Mononuclear cell (primary cell): ENCODE measurements around the gene L3MBTL4. TPM values are rescaled to one million over a fixed set of nuclear protein-coding genes. Genes with fewer than 3 reads are reported as not detected.

Experiments used
- H3K27me3 ChIP-seq: 2 replicates; pipeline ENCODE4 v1.6.0; 2011; ENCODE audit warnings: low read length, control low read depth; ENCODE audit not compliant: insufficient read depth
- H3K4me1 ChIP-seq: 2 replicates; pipeline ENCODE4 v1.5.1; 2011; ENCODE audit warnings: mild to moderate bottlenecking, low read length, control low read depth; ENCODE audit not compliant: insufficient read depth
- H3K4me3 ChIP-seq: 2 replicates; pipeline ENCODE4 v1.5.1; 2011; ENCODE audit warnings: mild to moderate bottlenecking, low read length, moderate library complexity
- H3K9me3 ChIP-seq: 2 replicates; pipeline ENCODE4 v1.5.1; 2011; ENCODE audit warnings: low read depth, mild to moderate bottlenecking, control low read depth, low read length
- total RNA-seq: library from RNA; depleted of rRNA; stranded (reverse); fragments of >200 nt; gene quantifications from one replicate; pipeline ENCODE4 v1.2.3, GENCODE V29; 2012

Gene L3MBTL4
- total RNA-seq, 1 donor = 3.0 TPM

DNA sequence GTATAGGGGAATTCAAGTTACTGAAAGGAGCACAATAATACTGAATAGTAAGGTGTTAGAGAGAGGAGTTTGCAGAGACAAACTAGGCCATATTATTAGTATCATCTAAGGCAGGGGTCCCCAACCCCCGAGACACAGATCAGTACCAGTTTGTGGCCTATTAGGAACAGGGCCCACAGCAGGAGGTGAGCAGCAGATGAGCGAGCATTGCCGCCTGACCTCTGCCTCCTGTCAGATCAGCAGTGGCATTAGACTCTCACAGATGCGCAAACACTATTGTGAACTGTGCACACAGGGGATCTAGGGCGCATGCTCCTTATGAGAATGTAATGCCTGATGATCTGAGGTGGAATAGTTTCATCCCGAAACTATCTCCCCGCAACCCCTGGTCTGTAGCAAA, 477.6 kb downstream of the L3MBTL4 start:
- Histone ChIP-seq H3K9me3 (no peaks in the 10 kb centered on the region), H3K4me1 (no peaks in the 10 kb centered on the region)

GRCh38 chr18:5930789-5931188, 483.9 kb downstream of the L3MBTL4 start:
- Histone ChIP-seq H3K27me3 (peaks cover 3% of the 10 kb centered on the region), H3K4me3 (no peak overlapping the region)

More for the DNA sequence above, 477.6 kb downstream of the L3MBTL4 start:
- Histone ChIP-seq H3K27me3 (no peaks in the 10 kb centered on the region), H3K4me3 (no peak overlapping the region)

DNA sequence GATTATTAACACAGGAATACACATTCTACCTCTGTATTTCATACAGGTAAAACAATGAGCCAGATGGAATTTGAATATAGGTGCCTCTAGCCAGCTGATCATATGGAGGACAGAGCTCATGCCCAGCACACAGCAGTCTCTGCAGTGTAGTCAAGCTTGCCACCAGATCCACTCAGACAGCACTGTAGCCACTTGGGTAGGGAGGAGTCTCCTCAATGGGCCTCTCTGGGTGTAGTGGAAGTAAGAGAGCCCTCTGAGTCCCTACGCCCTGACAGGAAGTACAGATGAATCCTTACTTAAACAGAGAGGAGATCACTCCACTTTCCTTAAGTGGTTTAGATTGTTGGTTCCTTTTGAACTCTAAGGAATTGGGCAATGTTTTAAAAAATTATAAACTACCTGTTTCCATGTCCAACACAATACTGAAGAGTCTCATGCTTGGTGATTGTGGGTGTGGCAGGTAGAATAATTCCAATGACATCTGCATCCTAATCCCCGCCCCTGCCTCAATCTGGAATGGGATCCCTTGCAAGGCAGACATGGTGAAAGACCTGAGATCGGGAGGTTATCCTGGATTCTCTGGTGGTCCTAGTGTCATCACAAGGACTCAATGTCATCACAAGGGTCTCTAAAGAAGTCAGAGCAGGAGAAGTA, 496.4 kb downstream of the L3MBTL4 start:
- Histone ChIP-seq H3K9me3 (no peaks in the 10 kb centered on the region), H3K4me3 (no peak overlapping the region)

More at GRCh38 chr18:5930789-5931188, 483.9 kb downstream of the L3MBTL4 start:
- Histone ChIP-seq H3K4me1 (no peaks in the 10 kb centered on the region), H3K9me3 (peaks cover 10% of the 10 kb centered on the region)

DNA sequence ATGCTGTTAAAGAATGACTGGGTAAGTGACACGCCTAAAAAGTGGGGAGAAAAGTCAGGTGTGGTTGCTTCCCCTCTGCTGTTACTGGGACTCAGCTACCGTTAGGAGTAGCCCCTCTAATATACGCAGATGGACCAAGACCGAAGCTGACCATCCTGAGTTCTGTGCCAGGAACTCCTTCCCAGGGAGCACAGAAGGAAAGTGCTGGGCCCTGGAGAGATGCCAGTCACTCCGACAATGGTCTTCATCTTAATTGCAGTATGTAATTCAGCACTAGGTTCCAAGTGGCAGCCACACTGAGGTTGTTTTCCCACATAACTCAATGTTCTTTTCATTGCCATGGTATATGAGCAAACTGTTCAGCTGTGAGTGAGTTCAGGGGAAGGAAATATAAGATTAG, 499.8 kb downstream of the L3MBTL4 start:
- Histone ChIP-seq H3K4me1 (no peaks in the 10 kb centered on the region), H3K4me3 (no peak overlapping the region), H3K27me3 (no peaks in the 10 kb centered on the region), H3K9me3 (no peaks in the 10 kb centered on the region)

More for the DNA sequence above, 496.4 kb downstream of the L3MBTL4 start:
- Histone ChIP-seq H3K27me3 (no peaks in the 10 kb centered on the region), H3K4me1 (no peaks in the 10 kb centered on the region)

GRCh38 chr18:5914016-5914415, 500.7 kb downstream of the L3MBTL4 start:
- Histone ChIP-seq H3K9me3 (no peaks in the 10 kb centered on the region), H3K4me3 (no peak overlapping the region), H3K4me1 (no peaks in the 10 kb centered on the region), H3K27me3 (no peaks in the 10 kb centered on the region)

DNA sequence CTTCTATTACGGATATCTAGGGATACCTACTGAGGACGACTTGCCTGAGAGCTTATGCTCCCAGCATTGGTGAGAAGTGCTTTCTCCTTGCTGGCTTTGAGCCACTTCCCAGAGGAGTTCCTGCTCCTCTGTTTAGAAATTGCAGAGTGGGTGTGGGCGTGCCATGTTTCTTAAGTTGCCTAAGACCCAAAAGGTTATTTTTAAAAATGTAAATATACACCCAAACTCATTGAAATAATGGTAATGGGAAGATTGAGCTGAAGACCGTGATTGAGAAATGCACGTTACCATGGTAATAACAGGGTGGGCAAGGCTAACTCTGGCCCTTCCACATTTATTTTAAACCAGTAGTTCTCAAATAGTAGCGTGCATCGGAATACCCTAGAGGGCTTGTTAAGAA, 502.1 kb downstream of the L3MBTL4 start:
- H3K4me1 ChIP-seq = no peaks in the 10 kb centered on the region
- H3K4me3 ChIP-seq = no peak overlapping the region
- H3K27me3 ChIP-seq = no peaks in the 10 kb centered on the region
- no peaks in the 10 kb centered on the region for H3K9me3 ChIP-seq

DNA sequence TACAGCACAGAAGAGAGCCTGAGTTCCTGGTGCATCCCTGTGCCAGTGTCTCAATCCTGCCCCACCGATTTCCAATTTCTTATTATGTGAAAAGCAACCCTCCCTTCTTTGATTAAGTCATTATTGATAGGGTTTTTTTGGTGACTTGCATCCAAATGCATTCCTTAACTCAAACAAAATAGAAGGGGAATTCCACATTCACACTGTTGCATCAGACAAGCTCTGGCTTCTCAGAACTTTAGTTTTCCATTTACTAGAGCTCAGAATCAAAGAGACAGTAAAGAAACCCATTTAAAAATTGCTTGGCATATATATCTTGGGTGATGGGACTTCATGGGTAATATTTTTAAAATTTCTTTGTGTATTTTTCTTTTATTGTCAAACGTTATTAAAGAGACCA, 505.6 kb downstream of the L3MBTL4 start:
- H3K27me3 ChIP-seq = no peaks in the 10 kb centered on the region
- no peak overlapping the region for H3K4me3 ChIP-seq
- no peaks in the 10 kb centered on the region for H3K9me3 ChIP-seq
- no peaks in the 10 kb centered on the region for H3K4me1 ChIP-seq
